HL-60/S4 (cell line): ENCODE results near the gene KSR2.
"Not testable (repeated sequence)": the region's sequence is repeated elsewhere in the genome, so short reads cannot be mapped to it uniquely, and the experiment has no call there.

Source experiments
- in situ Hi-C: fragments of 300-500 bp; cut with MboI; formaldehyde crosslinking; loops from 2 replicates; pipeline ENCODE4 v1.14.3; 2022; ENCODE audit warnings: low sequenced_read_pairs

The KSR2 gene

DNA sequence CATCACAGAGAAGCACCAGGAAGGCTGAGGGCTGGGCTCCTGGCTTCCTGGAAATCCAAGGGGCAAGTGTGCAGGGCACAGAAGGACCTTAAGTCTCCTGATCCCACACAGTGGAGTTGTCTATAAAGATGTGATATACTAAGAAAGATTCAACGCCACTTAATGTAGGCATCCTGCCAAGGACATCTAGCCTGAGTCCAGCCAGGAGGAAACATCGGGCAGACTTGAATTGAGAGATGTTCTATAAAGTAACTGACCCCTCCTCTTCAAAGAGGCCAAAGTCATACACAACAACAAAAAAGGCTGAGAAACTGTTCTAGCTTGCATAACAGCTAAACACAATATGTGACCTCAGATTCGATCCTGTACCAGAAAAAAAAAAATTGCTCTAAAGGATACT is 307.9 kb downstream of the KSR2 start:
- in situ Hi-C loops = no loop called here

- in situ Hi-C loops = no loop called here
Measured at GRCh38 chr12:117658226-117658625, 310.6 kb downstream of the KSR2 start.

- in situ Hi-C loops = no loop called here
Measured at GRCh38 chr12:117649796-117650195, 319.0 kb downstream of the KSR2 start.

DNA sequence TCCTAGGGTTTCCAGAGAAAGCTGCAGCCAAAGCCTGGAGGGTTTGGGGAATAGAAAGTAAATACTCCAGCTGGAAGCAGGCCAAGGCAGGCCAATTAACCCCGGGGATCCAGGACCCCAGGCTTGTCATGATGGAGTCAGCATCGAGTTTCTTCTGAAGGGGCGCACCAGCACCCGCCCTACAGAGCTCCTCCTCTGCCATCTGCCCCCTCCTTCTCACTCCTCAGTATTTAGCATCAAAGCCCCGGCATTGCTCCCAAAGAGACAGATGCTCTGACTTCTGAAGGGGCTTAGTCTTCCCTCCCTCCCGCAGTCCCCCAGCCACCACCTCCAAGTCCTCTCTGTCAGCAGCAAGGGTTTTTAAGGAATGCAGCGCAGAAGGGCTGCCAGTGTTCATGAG is 322.3 kb downstream of the KSR2 start:
- in situ Hi-C loops = no loop called here

DNA sequence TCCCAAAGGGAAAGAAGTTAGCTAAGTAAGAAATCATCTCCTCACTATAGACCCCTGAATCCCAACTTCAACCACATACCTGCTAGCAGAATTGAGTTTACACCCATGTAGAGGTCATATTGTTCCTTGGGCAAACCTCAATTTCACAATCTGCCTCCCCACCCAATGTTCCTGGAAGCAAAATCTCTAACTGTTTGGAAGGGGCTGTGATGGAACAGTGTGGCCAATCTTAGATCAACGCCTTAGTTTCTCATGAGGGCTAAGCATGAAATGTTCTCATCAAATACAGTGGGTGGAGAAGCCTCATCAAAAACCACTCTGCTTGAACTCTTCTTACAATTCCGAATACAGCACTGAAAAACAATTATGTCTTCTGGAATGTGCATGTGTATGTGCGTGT is 323.3 kb downstream of the KSR2 start:
- in situ Hi-C loops = no loop called here

- in situ Hi-C loops = no loop called here
Measured at GRCh38 chr12:117643971-117644370, 324.8 kb downstream of the KSR2 start.

DNA sequence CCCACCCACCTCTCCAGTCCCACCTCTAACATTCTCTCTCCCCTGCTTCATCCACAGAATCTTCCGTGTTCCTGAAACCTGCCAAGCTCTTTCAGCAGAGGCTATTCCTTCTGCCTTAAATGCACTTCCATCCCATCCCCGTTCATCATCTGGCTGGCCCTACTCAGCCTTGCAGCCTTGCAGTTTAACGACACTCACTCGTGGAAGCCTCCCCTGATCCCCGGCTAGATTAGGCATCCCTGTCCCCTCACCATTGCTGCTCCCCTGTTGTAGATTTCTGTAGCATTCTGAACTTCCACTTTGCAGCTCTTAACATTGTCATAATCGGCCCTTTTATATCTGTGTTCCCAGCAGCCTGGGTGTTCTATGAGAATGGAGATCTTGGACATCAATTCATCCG is 326.9 kb downstream of the KSR2 start:
- in situ Hi-C loops = no loop called here

GRCh38 chr12:117640511-117640910 is 328.3 kb downstream of the KSR2 start:
- in situ Hi-C loops = no loop called here

GRCh38 chr12:117629454-117629853 is 339.3 kb downstream of the KSR2 start:
- in situ Hi-C loops = no loop called here

DNA sequence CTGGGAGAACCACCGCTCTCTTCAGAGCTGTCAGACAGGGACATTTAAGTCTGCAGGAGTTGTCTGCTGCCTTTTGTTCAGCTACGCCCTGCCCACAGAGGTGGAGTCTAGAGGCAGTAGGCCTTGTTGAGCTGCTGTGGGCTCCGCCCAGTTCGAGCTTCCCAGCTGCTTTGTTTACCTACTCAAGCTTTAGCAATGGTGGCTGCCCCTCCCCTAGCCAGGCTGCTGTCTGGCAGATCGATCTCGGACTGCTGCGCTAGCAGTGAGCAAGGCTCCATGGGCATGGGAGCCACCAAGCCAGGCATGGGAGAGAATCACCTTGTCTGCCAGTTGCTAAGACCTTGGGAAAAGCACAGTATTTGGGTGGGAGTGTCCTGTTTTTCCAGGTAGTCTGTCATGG is 340.1 kb downstream of the KSR2 start:
- in situ Hi-C loops = not testable (repeated sequence)

DNA sequence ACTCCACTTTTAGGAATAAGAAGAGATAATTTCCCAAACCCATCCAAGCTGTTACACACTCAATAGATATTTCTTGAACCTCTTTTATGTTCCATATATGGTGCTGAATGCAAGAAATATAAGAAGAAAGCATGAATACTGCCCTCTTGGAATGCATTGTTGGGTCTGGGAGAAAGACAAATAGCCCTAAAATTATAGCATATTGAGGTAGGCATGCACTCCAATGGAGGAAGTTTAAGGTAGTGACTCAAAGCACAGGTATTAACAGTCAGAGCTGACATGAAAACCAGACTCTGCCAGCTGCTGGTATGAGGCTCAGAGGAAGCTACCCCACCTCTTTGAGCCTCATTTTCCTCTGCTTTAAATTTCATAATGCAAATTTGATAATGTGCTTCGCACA is 346.0 kb downstream of the KSR2 start:
- in situ Hi-C loops = no loop called here

DNA sequence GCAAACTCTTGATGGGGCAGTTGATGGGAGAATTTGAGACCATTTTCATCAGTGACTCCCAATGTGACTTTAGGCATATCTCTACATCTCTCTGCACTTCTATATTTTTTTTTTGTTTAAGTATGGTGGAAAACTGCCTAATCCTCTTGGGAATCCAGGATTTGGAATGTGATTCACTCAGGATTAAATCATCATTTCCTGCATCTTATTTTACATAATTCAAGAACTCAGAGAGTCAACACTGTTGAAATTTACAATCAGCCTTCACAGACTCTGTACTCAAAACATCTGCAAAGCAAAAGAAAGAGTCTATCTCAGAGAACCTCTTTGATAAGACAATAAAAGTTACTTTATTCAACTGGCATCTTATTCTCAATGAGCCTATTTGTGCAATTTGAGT is 346.7 kb downstream of the KSR2 start:
- in situ Hi-C loops = no loop called here

DNA sequence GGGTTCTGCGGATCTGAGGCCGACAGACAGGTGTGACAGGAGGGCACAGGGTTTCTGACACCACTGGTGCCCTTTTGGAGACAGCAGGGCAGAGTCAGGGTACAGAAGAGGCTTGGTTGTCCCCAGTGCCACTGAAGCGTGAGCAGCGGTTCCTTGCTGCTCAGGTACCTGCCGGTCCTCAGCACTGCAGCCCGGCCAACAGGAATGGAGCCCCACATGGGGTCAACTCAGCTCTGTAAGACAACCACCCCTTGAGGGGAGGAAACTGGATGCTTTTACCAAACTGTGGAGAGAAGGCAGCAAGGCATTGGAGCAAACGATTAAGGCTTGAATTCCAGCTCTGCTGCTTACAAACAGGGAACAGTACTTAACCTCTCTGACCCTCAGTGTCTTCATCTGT is 361.0 kb downstream of the KSR2 start:
- in situ Hi-C loops = no loop called here

DNA sequence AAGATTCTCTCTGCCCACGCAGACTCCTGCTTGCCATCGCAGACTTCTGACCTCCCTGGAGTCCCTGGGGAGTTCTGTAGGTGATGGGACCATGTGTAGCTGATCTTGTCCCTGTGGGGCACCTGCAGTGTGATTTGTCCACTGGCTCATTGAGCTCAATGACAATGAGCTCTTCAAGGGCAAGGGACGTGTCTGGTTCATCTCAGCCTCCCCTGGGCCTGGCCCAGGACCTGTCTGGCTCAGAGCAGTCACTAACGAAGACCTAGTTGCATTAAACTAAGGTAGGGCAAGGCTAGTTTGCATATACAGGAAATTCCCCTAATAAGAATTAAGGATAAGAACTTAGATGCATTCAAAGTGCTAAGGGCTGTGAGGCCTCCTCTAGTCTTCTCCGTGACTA is 361.8 kb downstream of the KSR2 start:
- in situ Hi-C loops = no loop called here

DNA sequence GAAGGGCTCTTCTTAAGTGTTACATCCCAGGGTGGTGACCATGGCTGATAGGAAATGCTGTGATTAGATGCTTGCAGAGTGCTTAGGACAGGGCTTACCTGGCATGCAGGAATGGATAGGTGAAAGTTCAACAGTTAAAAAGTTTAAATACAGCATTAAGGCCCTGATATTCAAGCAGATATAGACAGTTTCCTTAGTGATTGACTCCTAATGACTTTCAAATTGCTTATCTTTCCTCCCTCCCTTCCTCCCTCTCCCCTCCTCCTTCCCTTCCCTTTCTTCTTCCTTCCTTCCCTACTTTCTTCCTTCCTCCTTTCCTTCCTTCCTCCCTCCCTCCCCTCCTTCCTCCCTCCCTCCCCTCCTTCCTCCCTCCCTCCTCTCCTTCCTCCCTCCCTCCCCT is 362.8 kb downstream of the KSR2 start:
- in situ Hi-C loops = no loop called here

GRCh38 chr12:117603316-117604113 is 365.3 kb downstream of the KSR2 start:
- in situ Hi-C loops = no loop called here

- in situ Hi-C loops = no loop called here
Measured at GRCh38 chr12:117599849-117600248, 368.9 kb downstream of the KSR2 start.

DNA sequence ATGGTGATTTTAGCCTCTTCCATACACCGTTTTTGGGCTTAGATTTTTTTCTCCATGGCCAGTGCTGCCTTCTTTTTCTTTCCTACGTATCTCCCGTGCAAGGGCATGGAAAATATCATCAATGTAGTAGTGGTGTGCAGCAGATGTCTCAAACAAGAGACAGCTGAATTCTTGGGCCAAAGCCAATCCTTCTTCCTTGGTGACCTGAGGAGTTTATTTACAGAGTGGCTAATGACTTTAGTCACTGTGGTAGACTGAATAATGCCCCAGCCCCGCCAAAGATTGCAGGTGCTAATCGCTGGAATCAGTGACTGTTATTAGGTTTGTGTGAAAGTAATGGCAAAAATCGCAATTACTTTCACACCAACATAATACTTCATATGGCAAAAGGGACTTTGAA is 371.8 kb downstream of the KSR2 start:
- in situ Hi-C loops = no loop called here

DNA sequence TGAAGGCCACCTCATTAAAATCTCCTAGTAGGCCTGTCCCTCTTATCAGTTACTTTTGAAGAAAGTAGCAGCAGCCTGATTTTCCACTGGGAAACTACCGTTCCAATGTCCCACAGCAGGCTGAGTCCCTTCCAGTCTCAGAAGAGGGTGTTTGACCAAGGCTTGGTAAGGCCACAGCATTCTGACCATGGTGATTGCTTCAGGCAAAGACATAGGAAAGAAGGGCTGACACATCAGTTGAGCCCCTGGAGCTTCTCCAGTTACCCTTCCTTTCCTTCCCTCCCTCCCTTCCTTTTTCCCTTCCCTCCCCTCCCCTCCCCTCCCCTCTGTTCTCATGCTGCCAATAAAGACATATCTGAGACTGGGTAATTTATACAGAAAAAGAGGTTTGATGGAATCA is 373.0 kb downstream of the KSR2 start:
- in situ Hi-C loops = no loop called here

DNA sequence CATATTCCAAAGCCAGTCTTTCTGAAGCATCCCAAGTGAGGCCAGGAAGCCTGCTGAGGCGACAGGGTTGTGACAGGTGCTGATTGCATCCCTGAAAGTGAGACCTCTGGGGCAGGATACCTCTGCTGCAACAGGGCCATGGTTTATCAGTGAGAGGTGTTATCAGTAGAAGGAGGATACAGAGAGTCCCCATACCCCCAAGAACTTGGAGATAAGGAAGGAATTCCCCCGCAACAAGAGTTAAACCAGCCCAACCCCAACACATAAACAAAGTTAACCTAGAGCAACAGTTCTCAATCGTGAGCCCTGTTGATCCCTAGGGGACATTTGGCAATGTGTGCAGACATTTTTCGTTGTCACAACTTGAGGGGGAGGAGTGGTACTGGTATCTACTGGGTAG is 374.3 kb downstream of the KSR2 start:
- in situ Hi-C loops = no loop called here

DNA sequence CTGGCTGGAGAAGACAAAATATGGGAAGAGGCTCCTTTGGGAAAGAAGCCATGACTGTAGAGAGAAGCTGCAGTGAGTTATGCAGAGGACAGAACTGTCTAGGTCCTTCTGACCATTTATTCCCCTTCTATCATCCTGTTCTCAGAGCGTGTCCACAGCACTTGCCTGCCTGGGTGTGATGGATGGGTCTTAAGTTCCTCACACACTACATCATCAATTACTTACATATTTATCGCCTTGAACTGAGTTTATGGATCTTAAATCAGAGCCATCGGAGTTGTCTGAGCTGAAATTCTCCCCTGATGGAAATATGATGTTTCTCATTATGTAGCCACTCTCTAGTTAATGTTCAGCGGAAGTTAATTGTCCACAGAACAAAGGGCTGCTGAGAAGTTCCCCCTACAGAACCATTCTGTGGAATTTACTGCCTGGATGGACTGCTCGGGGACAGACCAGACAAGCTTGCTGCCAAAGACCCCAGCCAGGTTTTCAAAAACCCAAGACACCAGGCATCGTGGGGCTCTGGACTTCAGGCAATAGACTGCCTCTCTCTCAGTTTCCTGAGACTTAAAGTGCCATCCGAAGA is 374.9 kb downstream of the KSR2 start:
- in situ Hi-C loops = no loop called here

- in situ Hi-C loops = no loop called here
Measured at GRCh38 chr12:117592588-117593305, 376.0 kb downstream of the KSR2 start.
